NK-92 treated with Interleukin-12 subunit alpha and Interleukin-12 subunit beta, amount 100 ng/mL, for 24 hours (cell line): ENCODE data around the gene RIPK3.

Experiments used
- DNase-seq: peaks from one replicate; lab custom pipeline; 2025; lab: John Stamatoyannopoulos, UW

RIPK3 gene

GRCh38 chr14:24322672-24323071 lies 17.1 kb downstream of the RIPK3 start:
- no peak for DNase-seq

GRCh38 chr14:24321212-24321975 lies 18.4 kb downstream of the RIPK3 start:
- DNase-seq = no peak

DNA sequence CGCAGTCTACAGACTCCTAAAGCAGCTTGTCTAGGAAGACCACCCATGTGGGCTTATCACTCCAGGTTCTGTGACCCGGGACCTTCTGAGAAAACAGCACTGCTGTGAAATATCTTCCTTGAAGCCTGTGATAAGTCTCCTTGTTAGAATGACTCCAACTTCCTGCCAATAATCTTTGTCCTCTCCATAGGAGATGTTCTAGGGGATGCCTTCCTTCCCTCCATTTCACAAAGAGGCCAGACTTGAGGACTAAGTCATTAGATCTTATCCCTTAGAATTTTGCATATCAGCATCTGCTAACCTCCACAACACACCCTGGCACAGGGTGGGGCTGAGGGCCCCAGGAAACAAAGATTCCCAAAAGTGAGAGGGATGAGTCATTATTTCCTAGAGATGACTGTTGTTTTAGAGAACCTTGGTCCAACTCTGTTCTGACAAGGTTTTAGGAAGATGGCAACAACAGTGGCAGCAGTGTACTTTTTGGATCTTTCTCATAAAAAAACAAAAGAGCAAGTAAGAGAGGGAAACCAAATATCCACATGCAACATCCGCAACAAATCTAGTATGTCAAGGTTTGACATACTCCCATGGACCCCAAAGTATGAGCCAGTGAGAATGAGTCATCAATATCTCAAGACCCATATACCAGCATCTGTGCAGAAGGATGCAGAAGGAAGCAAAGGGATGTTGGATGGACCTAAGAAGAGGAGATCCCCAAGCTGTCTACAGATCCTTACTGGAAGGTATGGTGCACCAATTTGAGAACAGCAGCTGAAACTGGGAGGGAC lies 22.5 kb downstream of the RIPK3 start:
- no peak for DNase-seq

DNA sequence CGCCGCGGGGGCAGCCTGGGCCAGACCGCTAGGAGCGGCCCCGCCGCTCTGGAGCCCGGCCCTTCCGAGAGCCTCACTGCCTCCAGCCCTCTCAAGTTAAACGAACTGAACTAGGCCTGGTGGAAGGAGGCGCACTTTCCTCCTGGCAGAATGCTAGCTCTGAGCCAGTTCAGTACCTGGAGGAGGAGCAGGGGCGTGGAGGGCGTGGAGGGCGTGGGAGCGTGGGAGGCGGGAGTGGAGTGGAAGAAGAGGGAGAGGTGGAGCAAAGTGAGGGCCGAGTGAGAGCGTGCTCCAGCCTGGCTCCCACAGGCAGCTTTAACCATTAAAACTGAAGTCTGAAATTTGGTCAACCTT lies 23.2 kb downstream of the RIPK3 start:
- DNase-seq = no peak

DNA sequence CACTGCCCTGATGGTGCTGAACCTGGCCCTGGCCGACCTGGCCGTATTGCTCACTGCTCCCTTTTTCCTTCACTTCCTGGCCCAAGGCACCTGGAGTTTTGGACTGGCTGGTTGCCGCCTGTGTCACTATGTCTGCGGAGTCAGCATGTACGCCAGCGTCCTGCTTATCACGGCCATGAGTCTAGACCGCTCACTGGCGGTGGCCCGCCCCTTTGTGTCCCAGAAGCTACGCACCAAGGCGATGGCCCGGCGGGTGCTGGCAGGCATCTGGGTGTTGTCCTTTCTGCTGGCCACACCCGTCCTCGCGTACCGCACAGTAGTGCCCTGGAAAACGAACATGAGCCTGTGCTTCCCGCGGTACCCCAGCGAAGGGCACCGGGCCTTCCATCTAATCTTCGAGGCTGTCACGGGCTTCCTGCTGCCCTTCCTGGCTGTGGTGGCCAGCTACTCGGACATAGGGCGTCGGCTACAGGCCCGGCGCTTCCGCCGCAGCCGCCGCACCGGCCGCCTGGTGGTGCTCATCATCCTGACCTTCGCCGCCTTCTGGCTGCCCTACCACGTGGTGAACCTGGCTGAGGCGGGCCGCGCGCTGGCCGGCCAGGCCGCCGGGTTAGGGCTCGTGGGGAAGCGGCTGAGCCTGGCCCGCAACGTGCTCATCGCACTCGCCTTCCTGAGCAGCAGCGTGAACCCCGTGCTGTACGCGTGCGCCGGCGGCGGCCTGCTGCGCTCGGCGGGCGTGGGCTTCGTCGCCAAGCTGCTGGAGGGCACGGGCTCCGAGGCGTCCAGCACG lies 23.8 kb downstream of the RIPK3 start:
- no peak for DNase-seq

DNA sequence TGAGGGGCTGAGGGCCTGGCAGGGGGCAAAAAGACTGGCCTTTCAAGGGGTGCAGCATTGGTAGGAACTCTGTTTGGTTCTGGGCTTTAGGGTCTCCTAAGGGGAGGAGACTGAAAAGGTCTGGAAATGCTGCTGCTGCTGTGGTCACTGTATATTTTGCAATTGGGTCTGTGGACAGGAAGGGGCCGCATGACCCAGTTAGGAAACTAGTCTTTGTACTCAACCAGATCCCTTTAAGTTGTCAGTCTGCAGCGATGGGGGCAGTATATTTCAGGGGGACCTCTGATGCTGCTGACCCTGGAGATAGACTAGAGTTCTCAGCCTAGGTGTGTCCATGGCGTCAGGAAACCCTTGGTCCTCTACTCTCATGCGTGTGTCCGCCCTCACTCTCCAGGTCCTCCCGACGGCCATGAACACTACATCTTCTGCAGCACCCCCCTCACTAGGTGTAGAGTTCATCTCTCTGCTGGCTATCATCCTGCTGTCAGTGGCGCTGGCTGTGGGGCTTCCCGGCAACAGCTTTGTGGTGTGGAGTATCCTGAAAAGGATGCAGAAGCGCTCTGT lies 24.5 kb downstream of the RIPK3 start:
- DNase-seq = no peak

DNA sequence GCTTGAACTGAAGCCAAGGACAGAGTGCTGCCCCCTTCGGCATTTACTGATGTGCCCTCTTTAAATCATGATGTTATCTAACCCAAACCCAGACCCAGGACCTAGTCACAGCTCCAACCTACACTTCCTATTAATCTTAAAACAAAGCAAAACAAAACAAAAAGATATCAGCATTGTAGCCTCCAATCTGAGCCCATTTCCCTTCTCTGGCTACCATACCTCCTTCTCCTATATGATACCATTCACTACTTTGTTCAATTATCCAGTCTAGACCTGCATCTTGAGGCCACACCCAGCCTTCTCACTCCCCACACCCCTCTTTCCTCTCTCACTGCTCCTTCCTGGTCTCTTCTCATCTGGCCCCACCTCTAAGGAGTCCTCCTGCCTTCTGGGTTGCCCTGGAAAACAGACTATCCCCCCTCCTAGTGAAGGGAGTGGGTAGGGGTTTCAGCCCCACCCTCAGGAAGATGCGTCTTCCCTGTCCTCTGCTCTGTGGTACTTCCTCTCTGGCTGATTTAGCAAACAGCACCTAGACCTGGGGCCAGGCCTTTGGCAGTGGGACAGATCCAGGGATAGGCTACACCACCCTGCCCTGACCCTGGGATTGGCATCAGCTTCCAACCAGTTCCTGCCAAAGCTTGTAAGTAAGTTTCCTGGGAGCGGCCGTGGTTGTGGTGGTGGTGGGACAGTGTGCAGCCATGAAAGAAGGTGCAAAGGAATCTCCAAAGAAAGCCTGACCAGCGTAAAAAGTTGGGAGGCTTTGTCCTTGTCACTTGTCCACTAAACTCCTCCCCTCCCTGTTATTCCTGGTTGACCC lies 25.2 kb downstream of the RIPK3 start:
- no peak for DNase-seq

- no peak for DNase-seq
These were observed 25.9 kb downstream of the RIPK3 start for GRCh38 chr14:24313913-24314312.

GRCh38 chr14:24312736-24313507 lies 26.9 kb downstream of the RIPK3 start:
- DNase-seq = no peak

DNA sequence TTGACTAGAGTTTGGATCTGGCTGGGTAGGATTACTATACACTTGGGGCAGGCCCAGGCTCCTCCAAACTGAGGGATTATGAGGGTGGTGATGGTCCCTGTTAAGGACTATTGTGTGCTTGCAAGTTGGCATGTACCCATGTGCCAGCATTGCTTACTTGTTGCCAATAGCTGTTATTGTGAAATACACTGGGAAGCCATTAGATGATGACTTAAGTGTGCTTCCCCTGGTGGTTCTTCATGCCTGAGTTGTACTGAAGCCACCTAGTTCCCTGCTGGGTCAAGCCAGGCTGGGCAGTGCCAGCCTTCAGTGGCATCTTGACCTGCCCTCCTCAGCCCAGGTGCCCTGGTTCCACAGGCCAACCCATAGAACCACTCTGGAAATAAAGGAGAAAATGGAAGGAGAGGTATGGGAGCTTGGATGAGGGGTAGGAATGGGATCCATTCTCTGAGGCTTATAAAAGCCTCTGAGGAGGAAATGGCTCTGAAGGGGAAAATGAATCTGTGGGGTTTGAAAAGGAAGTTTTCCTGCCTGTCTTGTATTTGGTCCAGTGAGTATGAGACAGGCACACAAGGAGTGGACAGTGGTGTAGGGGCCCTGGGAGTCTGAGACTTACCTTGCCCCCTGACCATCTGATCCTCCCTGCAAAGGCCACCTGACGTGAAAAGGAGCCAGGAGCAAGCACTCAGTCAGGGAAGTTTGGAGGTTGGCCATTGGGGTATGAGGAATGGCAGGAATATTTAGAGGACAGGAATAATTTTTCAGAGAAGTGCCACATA lies 27.8 kb downstream of the RIPK3 start:
- DNase-seq = no peak

GRCh38 chr14:24310646-24311604 lies 28.9 kb downstream of the RIPK3 start, which contains the start of gene LTB4R:
Gene LTB4R, plus strand, starts transcription at chr14:24311502. Its CDS starts 4,150 bp downstream, at chr14:24315652.
- no peak for DNase-seq

DNA sequence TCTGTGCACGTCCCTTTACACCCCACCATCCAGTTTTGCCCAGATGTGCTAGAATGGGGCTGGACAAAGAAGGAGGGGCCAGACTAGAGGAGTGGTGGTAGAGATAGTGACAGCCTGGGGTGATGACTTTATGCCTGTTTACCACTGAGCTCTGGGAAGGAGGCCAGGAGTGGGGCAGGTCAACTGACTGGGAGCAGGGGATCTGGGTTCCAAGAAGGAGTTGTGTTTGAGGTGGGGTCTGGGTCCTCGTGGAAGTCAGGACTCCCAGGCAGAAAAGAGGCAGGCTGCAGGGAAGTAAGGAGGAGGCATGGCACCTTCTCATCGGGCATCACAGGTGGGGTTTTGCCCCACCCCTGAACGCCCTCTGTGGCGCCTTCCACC lies 29.5 kb downstream of the RIPK3 start:
- no peak for DNase-seq

GRCh38 chr14:24309538-24310264 lies 30.1 kb downstream of the RIPK3 start, which contains the start of gene LTB4R2:
Gene LTB4R2, plus strand, starts transcription at chr14:24310140. Its CDS starts 525 bp downstream, at chr14:24310665.
- no peak for DNase-seq

- DNase-seq = no peak
These were observed 31.3 kb downstream of the RIPK3 start for GRCh38 chr14:24308342-24309124.

- DNase-seq = peak; percentile 19
These were observed 32.0 kb downstream of the RIPK3 start, which contains the start of gene CIDEB for GRCh38 chr14:24307575-24308341. Gene CIDEB, minus strand, starts transcription at chr14:24307977. Its CDS starts 119 bp downstream, at chr14:24307858.

DNA sequence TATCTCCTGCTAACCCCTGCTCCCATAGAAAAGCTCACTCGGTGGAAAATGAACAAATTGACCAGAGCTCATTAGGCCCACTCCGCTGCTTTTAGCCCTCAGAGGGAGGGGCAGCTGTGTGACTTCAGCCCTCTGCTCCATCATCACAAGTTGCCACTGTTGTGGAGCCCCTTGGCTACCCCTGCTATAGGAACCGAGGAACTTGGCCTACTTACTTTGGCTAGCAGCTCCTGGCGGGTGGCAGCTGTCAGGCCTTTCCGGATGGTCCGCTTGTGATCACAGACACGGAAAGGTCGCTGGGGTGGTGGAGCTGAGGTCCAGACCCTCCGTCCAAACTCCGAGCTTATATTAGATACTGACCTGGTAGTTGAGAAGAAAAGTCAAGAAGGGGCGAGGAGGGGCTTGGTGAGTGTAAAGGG lies 32.6 kb downstream of the RIPK3 start:
- no peak for DNase-seq
